ENCODE results near the gene SOX2.
A peak's percentile ranks its signal among the peaks of the same experiment; 100 is the strongest.

Gene SOX2

GRCh38 chr3:181711325-181712135, at the start of gene SOX2:
Gene SOX2, plus strand, starts transcription at chr3:181711925. Its CDS starts 436 bp downstream, at chr3:181712361.
- DNase-seq: peak; percentile 72 to 90

- DNase-seq: peak in 1 of 2 experiments; percentile 13
These were observed 28.2 kb upstream of the SOX2 start for GRCh38 chr3:181683563-181683962.

- no peak for DNase-seq
These were observed 24.5 kb upstream of the SOX2 start for GRCh38 chr3:181687190-181687589.

GRCh38 chr3:181687731-181688130, 24.0 kb upstream of the SOX2 start:
- DNase-seq: no peak

GRCh38 chr3:181689546-181689945, 22.2 kb upstream of the SOX2 start:
- peak in 1 of 2 experiments; percentile 15 for DNase-seq

GRCh38 chr3:181690769-181691168, 21.0 kb upstream of the SOX2 start:
- no peak for DNase-seq

GRCh38 chr3:181691901-181692300, 19.8 kb upstream of the SOX2 start:
- DNase-seq: peak; percentile 62 to 91

GRCh38 chr3:181692311-181693145, 19.2 kb upstream of the SOX2 start:
- DNase-seq: peak in 1 of 2 experiments; percentile 76

- DNase-seq: no peak
These were observed 18.4 kb upstream of the SOX2 start for GRCh38 chr3:181693280-181693679.

- DNase-seq: no peak
These were observed 16.7 kb upstream of the SOX2 start for GRCh38 chr3:181694805-181695660.

- peak; percentile 75 to 94 for DNase-seq
These were observed 15.8 kb upstream of the SOX2 start for GRCh38 chr3:181695661-181696491.

GRCh38 chr3:181696626-181697230, 15.0 kb upstream of the SOX2 start:
- DNase-seq: no peak

GRCh38 chr3:181698263-181698954, 13.3 kb upstream of the SOX2 start:
- DNase-seq: peak in 1 of 2 experiments; percentile 28

GRCh38 chr3:181699171-181699903, 12.4 kb upstream of the SOX2 start:
- DNase-seq: peak in 1 of 2 experiments; percentile 47

- DNase-seq: peak; percentile 64 to 84
These were observed 11.3 kb upstream of the SOX2 start for GRCh38 chr3:181700168-181701087.

- peak in 1 of 2 experiments; percentile 25 for DNase-seq
These were observed 10.6 kb upstream of the SOX2 start for GRCh38 chr3:181701096-181701495.

GRCh38 chr3:181703601-181704420, 7.9 kb upstream of the SOX2 start:
- DNase-seq: no peak

Data from NCI-H524 (cell line).